Measurements from ENCODE around the gene MORC2. TPM values are rescaled to one million over a fixed set of nuclear protein-coding genes. Genes with fewer than 3 reads are reported as not detected.

The MORC2 gene
- total and polyA plus RNA-seq, 9 of the 15 experiments (the other 6 are each of a cell fraction or from before 2014, with no cell fraction given): 3.3 to 34.7 (median 16.7) TPM

DNA sequence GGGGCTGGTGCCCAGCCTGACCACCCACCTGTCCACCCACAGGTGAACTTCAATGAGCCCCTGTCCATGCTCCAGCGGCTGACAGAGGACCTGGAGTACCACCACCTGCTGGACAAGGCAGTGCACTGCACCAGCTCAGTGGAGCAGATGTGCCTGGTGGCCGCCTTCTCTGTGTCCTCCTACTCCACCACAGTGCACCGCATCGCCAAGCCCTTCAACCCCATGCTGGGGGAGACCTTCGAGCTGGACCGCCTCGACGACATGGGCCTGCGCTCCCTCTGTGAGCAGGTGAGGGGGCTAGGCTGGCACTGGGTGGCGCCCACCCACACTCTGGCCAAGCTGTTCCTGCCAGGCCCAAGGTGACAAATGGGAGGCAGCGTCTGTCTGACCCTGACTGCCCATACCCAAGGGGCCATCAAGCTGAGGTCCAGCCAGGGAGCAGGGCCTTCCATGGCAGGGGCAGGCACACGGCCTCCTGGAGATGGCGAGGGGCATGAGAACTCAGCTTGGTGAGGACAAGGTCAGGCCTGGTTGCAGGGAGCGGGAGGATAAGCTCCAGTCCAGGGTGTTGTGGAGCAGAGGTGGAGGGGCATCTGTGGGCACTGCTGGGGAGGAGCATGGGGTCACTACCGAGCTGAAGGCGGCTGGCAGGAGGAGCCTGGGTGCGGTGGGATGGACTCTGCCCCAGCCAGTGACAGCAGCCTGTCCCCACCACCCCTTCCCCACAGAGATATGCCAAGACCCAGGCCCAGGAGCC lies 77.7 kb downstream of the MORC2 start (continued):
- TF ChIP-seq, protein P1, sequence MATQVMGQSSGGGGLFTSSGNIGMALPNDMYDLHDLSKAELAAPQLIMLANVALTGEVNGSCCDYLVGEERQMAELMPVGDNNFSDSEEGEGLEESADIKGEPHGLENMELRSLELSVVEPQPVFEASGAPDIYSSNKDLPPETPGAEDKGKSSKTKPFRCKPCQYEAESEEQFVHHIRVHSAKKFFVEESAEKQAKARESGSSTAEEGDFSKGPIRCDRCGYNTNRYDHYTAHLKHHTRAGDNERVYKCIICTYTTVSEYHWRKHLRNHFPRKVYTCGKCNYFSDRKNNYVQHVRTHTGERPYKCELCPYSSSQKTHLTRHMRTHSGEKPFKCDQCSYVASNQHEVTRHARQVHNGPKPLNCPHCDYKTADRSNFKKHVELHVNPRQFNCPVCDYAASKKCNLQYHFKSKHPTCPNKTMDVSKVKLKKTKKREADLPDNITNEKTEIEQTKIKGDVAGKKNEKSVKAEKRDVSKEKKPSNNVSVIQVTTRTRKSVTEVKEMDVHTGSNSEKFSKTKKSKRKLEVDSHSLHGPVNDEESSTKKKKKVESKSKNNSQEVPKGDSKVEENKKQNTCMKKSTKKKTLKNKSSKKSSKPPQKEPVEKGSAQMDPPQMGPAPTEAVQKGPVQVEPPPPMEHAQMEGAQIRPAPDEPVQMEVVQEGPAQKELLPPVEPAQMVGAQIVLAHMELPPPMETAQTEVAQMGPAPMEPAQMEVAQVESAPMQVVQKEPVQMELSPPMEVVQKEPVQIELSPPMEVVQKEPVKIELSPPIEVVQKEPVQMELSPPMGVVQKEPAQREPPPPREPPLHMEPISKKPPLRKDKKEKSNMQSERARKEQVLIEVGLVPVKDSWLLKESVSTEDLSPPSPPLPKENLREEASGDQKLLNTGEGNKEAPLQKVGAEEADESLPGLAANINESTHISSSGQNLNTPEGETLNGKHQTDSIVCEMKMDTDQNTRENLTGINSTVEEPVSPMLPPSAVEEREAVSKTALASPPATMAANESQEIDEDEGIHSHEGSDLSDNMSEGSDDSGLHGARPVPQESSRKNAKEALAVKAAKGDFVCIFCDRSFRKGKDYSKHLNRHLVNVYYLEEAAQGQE (IDR thresholded peaks at IDR 0.05; ENCODE audit: borderline replicate concordance): peak; percentile 42; the same call in 1 of the 2 replicates
- TF ChIP-seq, protein P1 (CRISPR knock-in tag; IDR thresholded peaks at IDR 0.05; ENCODE audit: low read depth): no peak

Measured in K562 (cell line).